ENCODE measurements around the gene SERPINB13.
"Not testable (repeated sequence)": the region's sequence is repeated elsewhere in the genome, so short reads cannot be mapped to it uniquely, and the experiment has no call there.

Gene SERPINB13

DNA sequence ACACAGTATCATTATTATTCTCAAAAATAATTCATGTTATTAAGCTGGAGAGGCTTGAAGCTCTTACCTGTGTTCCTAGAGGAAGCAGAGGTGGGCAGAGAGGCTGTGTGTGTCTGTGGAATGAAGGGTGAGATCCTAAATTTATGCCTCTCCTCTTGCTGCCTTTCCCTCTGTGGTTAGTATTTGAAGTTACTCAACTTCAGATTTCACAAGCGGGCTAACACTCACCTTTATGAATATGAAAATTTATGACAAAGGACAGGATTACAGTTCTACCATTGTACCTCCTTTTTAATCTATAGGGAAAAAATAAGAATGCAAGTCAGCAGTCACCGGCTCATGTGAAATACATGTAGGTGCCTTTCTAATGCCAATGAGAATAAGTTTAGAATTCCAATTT, 57.0 kb downstream of the SERPINB13 start, which contains the start of gene SERPINB4:
Gene SERPINB4, minus strand, starts transcription at position 115 of the 400 bp plus-strand sequence. CDS start 679 bp downstream, outside the sequence.
- DNase-seq (ENCODE audit: extremely low spot score, insufficient read length, low read depth); FAIRE-seq: not testable (repeated sequence)

DNA sequence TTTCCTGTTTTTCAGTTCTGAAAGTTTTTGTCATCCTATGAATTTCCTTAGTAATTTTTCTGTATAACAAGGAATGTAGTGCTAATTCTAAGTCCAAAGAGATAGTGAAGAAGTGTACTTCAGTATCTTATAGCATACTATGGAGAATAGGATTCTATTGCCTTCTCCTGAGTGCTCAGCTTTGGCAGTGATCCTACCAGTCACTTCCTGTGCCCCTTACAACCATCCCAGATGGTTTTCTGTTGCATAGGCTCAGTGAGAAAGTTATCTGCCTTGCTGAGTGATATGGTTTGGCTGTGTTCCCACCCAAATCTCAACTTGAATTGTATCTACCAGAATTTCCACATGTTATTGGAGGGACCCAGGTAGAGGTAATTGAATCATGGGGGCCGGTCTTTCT, 57.6 kb downstream of the SERPINB13 start:
- peak; percentile 12 for FAIRE-seq
- DNase-seq (ENCODE audit: extremely low spot score, insufficient read length, low read depth): not testable (repeated sequence)

DNA sequence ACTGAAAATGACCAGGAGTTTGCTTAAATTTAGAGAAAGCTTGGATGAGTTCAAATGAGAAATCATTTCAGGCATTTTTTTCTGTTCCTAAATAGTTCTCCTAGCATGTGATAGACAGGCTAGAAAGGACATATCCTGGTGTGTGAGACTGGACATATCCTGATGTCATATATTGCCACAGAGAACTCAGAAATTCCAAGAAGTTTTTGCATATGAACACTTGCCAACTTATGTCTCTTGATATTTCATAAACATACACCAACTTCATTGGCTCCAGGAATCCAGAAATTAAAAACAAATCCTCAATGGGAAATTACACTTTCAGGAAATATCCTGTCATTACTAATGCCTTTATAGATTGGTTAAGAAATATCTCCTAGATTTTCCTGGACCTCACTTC, 59.8 kb downstream of the SERPINB13 start:
- DNase-seq (ENCODE audit: extremely low spot score, insufficient read length, low read depth): no peak

DNA sequence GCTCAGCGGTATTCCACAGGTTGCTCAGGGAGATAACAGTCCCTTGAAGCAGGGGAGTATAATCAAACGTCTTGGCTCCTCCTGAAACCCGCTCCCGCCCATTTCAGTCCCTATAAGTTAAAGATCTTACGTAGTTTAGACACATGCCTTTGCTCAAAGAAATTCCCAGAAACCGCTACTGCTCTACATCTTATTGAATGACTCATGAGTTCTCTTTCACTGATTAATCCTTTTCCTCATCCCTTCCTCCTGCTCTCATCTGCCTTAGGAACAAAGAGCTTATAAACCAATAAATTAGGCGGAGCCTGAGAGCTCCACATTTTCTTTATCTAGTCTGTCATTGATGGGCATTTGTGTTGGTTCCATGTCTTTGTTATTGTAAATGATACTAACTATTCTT, 61.1 kb downstream of the SERPINB13 start:
- DNase-seq (ENCODE audit: extremely low spot score, insufficient read length, low read depth) (no peak), FAIRE-seq (no peak)

More for the DNA sequence above, 59.8 kb downstream of the SERPINB13 start:
- no peak for FAIRE-seq
